T-helper 17 cell (primary cell): Measurements from ENCODE around the gene FANCE. TPM values are rescaled to one million over a fixed set of nuclear protein-coding genes. Genes with fewer than 3 reads are reported as not detected.
A peak's percentile ranks its signal among the peaks of the same experiment; 100 is the strongest.

Experiments
- ATAC-seq: fragments of 150-1000 bp; cut with Tn5 transposase; 2 replicates; pipeline ENCODE4 v1.10.0; 2021; ENCODE audit warnings: mild to moderate bottlenecking, moderate library complexity
- DNase-seq, 3 donors: peaks; one replicate each; pipeline versions ENCODE4 v3.0.0 to v3.0.0-alpha.2; 2020 to 2021
- H3K9me3 ChIP-seq: one replicate; pipeline ENCODE4 v1.7.0; 2013; ENCODE audit warnings: low read length, mild to moderate bottlenecking; ENCODE audit not compliant: control insufficient read depth, poor library complexity, severe bottlenecking
- H3K27ac Mint-ChIP-seq: one replicate; pipeline ENCODE4 v1.8.0; 2022; ENCODE audit warnings: mild to moderate bottlenecking, moderate library complexity, mixed read lengths
- H3K27me3 Mint-ChIP-seq: one replicate; pipeline ENCODE4 v1.8.0; 2022; ENCODE audit warnings: mixed read lengths
- H3K36me3 Mint-ChIP-seq: one replicate; pipeline ENCODE4 v1.8.0; 2022; ENCODE audit warnings: low read depth, mixed read lengths
- H3K4me1 Mint-ChIP-seq: one replicate; pipeline ENCODE4 v1.8.0; 2022; ENCODE audit warnings: mild to moderate bottlenecking, mixed read lengths
- H3K4me3 Mint-ChIP-seq: one replicate; pipeline ENCODE4 v1.8.0; 2022; ENCODE audit warnings: mild to moderate bottlenecking, moderate library complexity, mixed read lengths
- total RNA-seq, 4 donors: library from RNA in 2 of 4; stranded (reverse) in 2 of 4; gene quantifications; one replicate each; pipeline ENCODE4 v1.2.3 and lab custom pipeline; 2022 to 2026

Gene FANCE
- total RNA-seq, 2 donors from 2014 or later, result 3.7 to 4.5 TPM

GRCh38 chr6:35487658-35488516 is 35.7 kb downstream of the FANCE start:
- Mint-ChIP-seq H3K27ac (no peak overlapping the region), H3K4me1 (peaks cover 18% of the 10 kb centered on the region), H3K4me3 (no peak overlapping the region), H3K36me3 (no peaks in the 10 kb centered on the region), H3K27me3 (no peaks in the 10 kb centered on the region)
- H3K9me3 ChIP-seq, result no peaks in the 10 kb centered on the region
- ATAC-seq (no peak), DNase-seq (no peak)

DNA sequence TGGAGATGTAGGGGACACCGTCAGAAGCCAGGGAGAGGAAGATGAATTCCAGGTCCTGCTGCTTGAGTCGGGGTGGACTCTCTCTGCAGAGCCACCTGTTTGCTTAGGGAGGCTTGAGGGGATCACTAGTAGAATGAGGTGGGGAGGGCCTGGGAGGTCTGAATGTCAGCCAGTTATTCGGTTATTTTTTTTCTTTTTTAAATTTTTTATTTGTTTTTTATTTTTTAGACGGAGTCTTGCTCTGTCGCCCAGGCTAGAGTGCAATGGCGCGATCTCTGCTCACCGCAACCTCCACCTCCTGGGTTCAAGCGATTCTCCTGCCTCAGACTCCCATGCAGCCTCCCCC is 36.4 kb downstream of the FANCE start:
- H3K9me3 ChIP-seq, result no peaks in the 10 kb centered on the region
- DNase-seq, result no peak
- Mint-ChIP-seq H3K4me3 (no peak overlapping the region), H3K4me1 (peaks cover 23% of the 10 kb centered on the region), H3K36me3 (no peaks in the 10 kb centered on the region), H3K27me3 (no peaks in the 10 kb centered on the region), H3K27ac (no peak overlapping the region)
- no peak for ATAC-seq

- no peaks in the 10 kb centered on the region for H3K9me3 ChIP-seq
- DNase-seq (no peak), ATAC-seq (no peak)
- no peak overlapping the region for H3K4me3 Mint-ChIP-seq
- H3K4me1 Mint-ChIP-seq, result peaks cover 26% of the 10 kb centered on the region
- H3K36me3 Mint-ChIP-seq, result no peaks in the 10 kb centered on the region
- no peak overlapping the region for H3K27ac Mint-ChIP-seq
- H3K27me3 Mint-ChIP-seq, result no peaks in the 10 kb centered on the region
Measured at GRCh38 chr6:35489066-35489465, 36.9 kb downstream of the FANCE start.

DNA sequence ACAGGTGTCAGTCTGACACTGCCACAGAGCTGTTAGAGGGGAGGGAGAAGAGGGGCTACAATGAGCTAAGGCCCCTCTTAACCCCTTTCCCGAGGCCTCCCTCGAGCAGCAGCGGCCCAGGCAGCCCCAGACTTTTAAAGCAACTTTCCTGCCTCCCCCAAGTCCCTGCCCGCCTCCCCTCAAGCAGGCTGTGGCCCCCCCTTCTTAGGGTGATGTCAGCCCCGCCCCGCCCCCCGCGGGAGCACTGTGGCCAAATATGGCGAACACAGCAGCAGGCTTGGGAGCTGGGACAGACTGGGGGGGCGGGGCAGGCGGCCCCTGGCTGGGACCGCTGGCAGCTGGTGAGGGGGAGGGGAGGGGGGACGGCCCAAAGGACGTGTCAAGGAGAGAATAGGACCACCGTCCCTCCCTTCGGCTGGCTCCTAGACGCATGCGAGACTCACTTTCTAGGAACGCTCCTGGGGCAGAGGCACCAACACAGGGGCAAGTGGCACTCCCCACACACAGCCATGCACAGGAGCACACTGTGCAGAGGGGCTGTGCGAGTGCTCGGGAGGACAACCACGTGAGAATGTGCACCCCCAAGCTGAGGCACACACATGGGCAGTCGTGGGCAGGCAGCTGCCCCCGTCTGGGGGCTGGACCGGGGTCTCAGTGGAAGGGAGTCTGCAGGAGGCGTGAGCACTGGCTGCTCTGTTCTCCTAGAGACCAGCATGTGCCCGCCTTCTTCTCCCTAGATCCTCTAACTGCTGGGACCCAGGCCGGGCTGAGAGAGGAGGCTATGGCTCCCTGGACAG is 38.1 kb downstream of the FANCE start:
- Mint-ChIP-seq H3K27ac (no peak overlapping the region), H3K4me3 (no peak overlapping the region), H3K4me1 (peaks cover 30% of the 10 kb centered on the region), H3K27me3 (no peaks in the 10 kb centered on the region), H3K36me3 (no peaks in the 10 kb centered on the region)
- H3K9me3 ChIP-seq, result no peaks in the 10 kb centered on the region
- ATAC-seq (no peak), DNase-seq (no peak)

DNA sequence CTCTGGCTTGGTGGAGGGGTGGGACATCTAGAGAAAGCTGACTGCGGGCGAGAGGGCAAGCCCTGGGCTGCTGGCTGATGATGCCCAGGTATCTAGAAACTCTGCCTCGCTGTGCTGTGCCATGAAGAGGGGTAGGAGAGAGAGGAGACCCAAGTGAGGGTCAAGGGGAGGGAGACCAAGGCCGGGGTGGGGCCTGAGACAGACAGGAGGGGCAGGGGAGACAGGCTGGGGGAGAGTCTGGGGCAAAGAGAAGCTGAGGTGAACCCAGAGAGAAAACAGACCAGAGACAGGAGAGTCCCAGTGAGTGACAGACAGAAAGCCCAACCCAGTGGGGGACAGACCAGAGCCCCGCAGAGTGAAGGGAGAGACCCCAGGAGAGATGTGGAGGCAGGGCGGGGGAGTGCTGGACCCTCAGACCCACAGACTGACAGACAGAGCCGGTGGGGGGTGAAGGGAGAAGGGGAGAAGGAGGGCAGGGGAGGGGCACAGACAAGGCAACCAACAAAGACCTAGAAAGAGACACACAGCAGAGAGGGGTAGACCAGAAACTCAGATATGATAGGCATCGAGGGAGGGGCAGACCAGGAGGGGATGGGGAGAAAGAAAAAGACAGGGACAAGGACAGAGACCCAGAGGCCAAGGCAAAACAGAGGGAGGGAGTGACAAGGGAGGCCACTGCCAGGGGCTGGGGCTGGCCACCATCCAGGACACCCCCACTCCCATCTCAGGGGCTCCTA is 38.9 kb downstream of the FANCE start:
- Mint-ChIP-seq H3K4me1 (peaks cover 30% of the 10 kb centered on the region), H3K4me3 (no peak overlapping the region), H3K27ac (no peak overlapping the region), H3K36me3 (no peaks in the 10 kb centered on the region), H3K27me3 (no peaks in the 10 kb centered on the region)
- DNase-seq (no peak), ATAC-seq (no peak)
- H3K9me3 ChIP-seq, result no peaks in the 10 kb centered on the region

GRCh38 chr6:35491558-35492257 is 39.6 kb downstream of the FANCE start:
- H3K9me3 ChIP-seq, result no peaks in the 10 kb centered on the region
- ATAC-seq, result no peak
- no peak for DNase-seq
- H3K4me3 Mint-ChIP-seq, result no peak overlapping the region
- H3K27ac Mint-ChIP-seq, result no peak overlapping the region
- peaks cover 30% of the 10 kb centered on the region for H3K4me1 Mint-ChIP-seq
- no peaks in the 10 kb centered on the region for H3K27me3 Mint-ChIP-seq
- no peaks in the 10 kb centered on the region for H3K36me3 Mint-ChIP-seq

- no peak for DNase-seq
- Mint-ChIP-seq H3K27me3 (no peaks in the 10 kb centered on the region), H3K27ac (no peak overlapping the region), H3K36me3 (no peaks in the 10 kb centered on the region), H3K4me1 (peaks cover 30% of the 10 kb centered on the region), H3K4me3 (no peak overlapping the region)
- ATAC-seq, result no peak
- H3K9me3 ChIP-seq, result no peaks in the 10 kb centered on the region
Measured at GRCh38 chr6:35492258-35492973, 40.3 kb downstream of the FANCE start.

DNA sequence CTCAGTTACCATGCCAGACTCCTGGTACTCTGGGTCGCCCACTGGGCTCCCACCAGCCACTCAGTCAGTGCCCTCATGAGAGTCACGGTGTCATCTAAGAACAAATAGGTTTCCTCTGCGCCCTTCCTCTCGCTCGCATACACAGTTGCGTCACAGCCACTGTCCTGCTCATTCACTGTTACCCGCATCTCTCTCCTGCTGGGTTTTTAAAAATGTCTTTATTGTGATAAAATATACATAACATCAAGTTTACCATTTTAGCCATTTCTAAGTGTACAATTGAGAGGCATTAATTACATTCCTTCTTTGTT is 40.8 kb downstream of the FANCE start:
- H3K4me1 Mint-ChIP-seq, result peaks cover 26% of the 10 kb centered on the region
- H3K4me3 Mint-ChIP-seq, result no peak overlapping the region
- no peaks in the 10 kb centered on the region for H3K36me3 Mint-ChIP-seq
- H3K27me3 Mint-ChIP-seq, result no peaks in the 10 kb centered on the region
- no peaks in the 10 kb centered on the region for H3K9me3 ChIP-seq
- no peak for DNase-seq
- ATAC-seq, result no peak
- peak overlapping the region; percentile 53 for H3K27ac Mint-ChIP-seq

DNA sequence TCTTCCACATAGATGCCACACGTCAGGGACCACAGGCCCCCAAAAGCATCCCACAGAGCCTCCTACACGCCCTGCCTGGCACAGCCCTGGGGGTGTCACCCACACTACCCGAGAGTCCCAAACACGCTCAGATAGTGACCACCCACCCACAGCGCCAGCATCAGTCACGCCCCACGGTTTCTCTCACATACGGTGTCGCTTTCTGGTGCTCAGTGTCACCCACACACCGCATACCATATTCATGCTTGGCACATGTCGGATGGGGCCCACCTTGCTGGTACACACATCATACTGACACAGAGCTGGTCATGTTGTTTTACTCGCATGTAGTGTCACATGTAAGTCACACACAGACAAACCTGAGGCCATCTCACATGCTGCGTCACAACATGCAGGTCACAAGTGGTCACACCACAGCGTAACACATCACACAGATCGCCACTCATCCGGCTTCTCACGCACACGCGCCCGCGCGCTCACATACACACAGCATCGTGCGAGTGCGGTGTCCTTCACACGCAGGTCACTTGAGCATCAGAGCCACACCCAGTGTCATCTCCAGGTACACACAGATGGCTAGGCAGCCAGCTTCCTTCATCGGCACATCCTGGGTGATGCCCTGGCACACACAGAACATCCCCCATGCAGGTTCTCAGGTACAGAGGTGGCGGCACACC is 41.3 kb downstream of the FANCE start:
- Mint-ChIP-seq H3K27me3 (peaks cover 2% of the 10 kb centered on the region), H3K4me3 (no peak overlapping the region), H3K36me3 (no peaks in the 10 kb centered on the region), H3K27ac (peak overlapping the region; percentile 53), H3K4me1 (peaks cover 29% of the 10 kb centered on the region)
- DNase-seq, result no peak
- H3K9me3 ChIP-seq, result no peaks in the 10 kb centered on the region
- ATAC-seq, result no peak

- Mint-ChIP-seq H3K4me1 (peaks cover 33% of the 10 kb centered on the region), H3K4me3 (no peak overlapping the region), H3K27me3 (peaks cover 9% of the 10 kb centered on the region), H3K36me3 (no peaks in the 10 kb centered on the region), H3K27ac (no peak overlapping the region)
- no peak for DNase-seq
- no peaks in the 10 kb centered on the region for H3K9me3 ChIP-seq
- no peak for ATAC-seq
Measured at GRCh38 chr6:35494161-35494563, 42.0 kb downstream of the FANCE start.

GRCh38 chr6:35495258-35496035 is 43.3 kb downstream of the FANCE start:
- DNase-seq, result no peak
- Mint-ChIP-seq H3K27me3 (peaks cover 21% of the 10 kb centered on the region), H3K4me3 (peak overlapping the region; percentile 80), H3K27ac (no peak overlapping the region), H3K4me1 (peaks cover 33% of the 10 kb centered on the region), H3K36me3 (no peaks in the 10 kb centered on the region)
- no peak for ATAC-seq
- no peaks in the 10 kb centered on the region for H3K9me3 ChIP-seq
